C4-2B (cell line): ENCODE data around the gene SLC35F3.

Experiments used
- H3K27ac ChIP-seq: fragments of 450-650 bp; 2 replicates; pipeline ENCODE4 v1.5.1; 2017
- CTCF ChIP-seq: fragments of 450-650 bp; conservative IDR thresholded peaks from 2 replicates; pipeline ENCODE4 v1.5.1; 2017; ENCODE audit warnings: mild to moderate bottlenecking
- ZFX ChIP-seq: fragments of 450-650 bp; IDR thresholded peaks from 2 replicates; pipeline ENCODE4 v1.6.1; 2017

The SLC35F3 gene

GRCh38 chr1:234221601-234222000 is 317.1 kb downstream of the SLC35F3 start:
- no peak overlapping the region for H3K27ac ChIP-seq
- TF ChIP-seq CTCF (no peak), ZFX (no peak)

GRCh38 chr1:234222561-234223280 is 318.2 kb downstream of the SLC35F3 start:
- TF ChIP-seq CTCF: 0 out of 2 replicates have a peak, but pooled peaks have one; percentile 4
- TF ChIP-seq ZFX: no peak
- no peak overlapping the region for H3K27ac ChIP-seq

GRCh38 chr1:234226113-234226818 is 321.8 kb downstream of the SLC35F3 start:
- H3K27ac ChIP-seq: no peak overlapping the region
- no peak for TF ChIP-seq ZFX
- no peak for TF ChIP-seq CTCF

GRCh38 chr1:234226819-234227165 is 322.3 kb downstream of the SLC35F3 start:
- no peak overlapping the region for H3K27ac ChIP-seq
- TF ChIP-seq CTCF (no peak), ZFX (no peak)

- no peak overlapping the region for H3K27ac ChIP-seq
- TF ChIP-seq ZFX (no peak), CTCF (no peak)
Measured at GRCh38 chr1:234229581-234230387, 325.3 kb downstream of the SLC35F3 start.

GRCh38 chr1:234230414-234230862 is 326.0 kb downstream of the SLC35F3 start:
- no peak overlapping the region for H3K27ac ChIP-seq
- TF ChIP-seq ZFX: no peak
- TF ChIP-seq CTCF: no peak
